A549 (cell line): ENCODE measurements around the gene TTC36. TPM values are rescaled to one million over a fixed set of nuclear protein-coding genes. Genes with fewer than 3 reads are reported as not detected.

Source experiments
- ATAC-seq, 2 experiments: fragments of 200-7000 bp in 1 of 2; fragments of >200 bp in 1 of 2; cut with Nextera tagmentation in 1 of 2; cut with Tn5 transposase in 1 of 2; 3 replicates each; pipeline versions ENCODE4 v1.8.0 to v1.9.1; 2018 to 2020; ENCODE audit warnings: mild to moderate bottlenecking in 1 of 2, moderate library complexity in 1 of 2
- CTCF ChIA-PET: fragments of 300-600 bp; sonication (Branson Sonifier 250); formaldehyde crosslinking; extraction: SDS; loops from one replicate; lab custom pipeline; 2021; ENCODE audit warnings: antibody characterized with exemption, inconsistent platforms; lab: Yijun Ruan, JAX
- POLR2A ChIA-PET: fragments of 350-600 bp; formaldehyde crosslinking; extraction: SDS; loops from one replicate; lab custom pipeline; 2021; ENCODE audit warnings: antibody characterized with exemption, inconsistent platforms; lab: Yijun Ruan, JAX
- DNase-seq, 2 experiments: peaks; one replicate each; pipeline versions ENCODE4 v3.0.0 to v3.0.0-alpha.2; 2011 to 2016; ENCODE audit warnings: low read depth in 1 of 2, low spot score in 1 of 2
- FAIRE-seq: peaks from 2 replicates; lab custom pipeline; 2011; peaks lifted over from hg19 to GRCh38; lab: Jason Lieb, UNC
- H3K27ac ChIP-seq, 2 experiments: fragments of >200 bp; sonication (Bioruptor Twin); formaldehyde crosslinking; 3 replicates each; pipeline ENCODE4 v1.5.1; 2016 to 2017
- H3K4me1 ChIP-seq: fragments of >200 bp; sonication (Bioruptor Twin); formaldehyde crosslinking; 3 replicates; pipeline ENCODE4 v1.6.1; 2016
- H3K4me2 ChIP-seq: fragments of >200 bp; sonication (Bioruptor Twin); formaldehyde crosslinking; 3 replicates; pipeline ENCODE4 v1.6.1; 2016
- H3K4me3 ChIP-seq: fragments of >200 bp; sonication (Bioruptor Twin); formaldehyde crosslinking; 3 replicates; pipeline ENCODE4 v1.5.1; 2016
- H3K9me3 ChIP-seq: fragments of >200 bp; sonication (Bioruptor Twin); formaldehyde crosslinking; 3 replicates; pipeline ENCODE4 v1.6.1; 2016
- BHLHE40 ChIP-seq: IDR thresholded peaks from 2 replicates; pipeline ENCODE4 v1.6.1; 2012; ENCODE audit warnings: low read depth, low read length, inconsistent platforms
- CBX2 ChIP-seq: fragments of 200-600 bp; sonication (generic); IDR thresholded peaks from 2 replicates; pipeline ENCODE4 v1.6.1; 2016; ENCODE audit warnings: low read depth, mild to moderate bottlenecking, borderline replicate concordance
- CBX8 ChIP-seq: fragments of 200-600 bp; sonication (generic); IDR thresholded peaks from 2 replicates; pipeline ENCODE4 v1.6.1; 2016
- CEBPB ChIP-seq, 2 experiments: fragments of >200 bp in 1 of 2; sonication (Bioruptor Twin) in 1 of 2; formaldehyde crosslinking in 1 of 2; IDR thresholded peaks; 2 replicates each; pipeline ENCODE4 v1.6.1; 2012 to 2016
- EHF ChIP-seq: fragments of 250-450 bp; sonication (Bioruptor Pico); IDR thresholded peaks from 2 replicates; pipeline ENCODE4 v1.5.0; 2020; ENCODE audit warnings: mild to moderate bottlenecking
- EHMT2 ChIP-seq: fragments of 200-600 bp; sonication (generic); IDR thresholded peaks from 2 replicates; pipeline ENCODE4 v1.6.1; 2016; ENCODE audit warnings: antibody characterized with exemption, low read depth, mild to moderate bottlenecking, moderate library complexity
- ESRRA ChIP-seq: fragments of 150-350 bp; IDR thresholded peaks from 2 replicates; pipeline ENCODE4 v1.6.1; 2014; ENCODE audit warnings: mild to moderate bottlenecking, low read length, borderline replicate concordance
- FOSB ChIP-seq: fragments of 250-450 bp; sonication (Bioruptor Pico); IDR thresholded peaks from 2 replicates; pipeline ENCODE4 v1.5.0; 2020; ENCODE audit warnings: mild to moderate bottlenecking, moderate library complexity
- FOSL2 ChIP-seq, 2 experiments: fragments of 450-650 bp in 1 of 2; fragments of >200 bp in 1 of 2; sonication (Bioruptor Twin) in 1 of 2; formaldehyde crosslinking; IDR thresholded peaks; 2 replicates each; pipeline versions ENCODE4 v1.5.0 to v1.6.1; 2016 to 2020; ENCODE audit warnings: mild to moderate bottlenecking in 1 of 2, moderate library complexity in 1 of 2
- GATA3 ChIP-seq: IDR thresholded peaks from 2 replicates; pipeline ENCODE4 v1.6.1; 2012; ENCODE audit warnings: borderline replicate concordance
- HDAC2 ChIP-seq: fragments of 200-600 bp; sonication (generic); IDR thresholded peaks from 2 replicates; pipeline ENCODE4 v1.6.1; 2016
- HES2 ChIP-seq: fragments of >200 bp; sonication (Bioruptor Twin); formaldehyde crosslinking; IDR thresholded peaks from 2 replicates; pipeline ENCODE4 v1.6.1; 2016
- HEYL ChIP-seq: fragments of 250-450 bp; sonication (Bioruptor Pico); IDR thresholded peaks from 2 replicates; pipeline ENCODE4 v1.8.0; 2021; ENCODE audit warnings: mild to moderate bottlenecking, moderate library complexity
- HMGXB4 ChIP-seq: fragments of 250-450 bp; sonication (Bioruptor Pico); IDR thresholded peaks from 2 replicates; pipeline ENCODE4 v1.5.0; 2021; ENCODE audit warnings: mild to moderate bottlenecking, moderate library complexity, borderline replicate concordance
- JUN ChIP-seq, 2 experiments: fragments of >200 bp; sonication (Bioruptor Twin); formaldehyde crosslinking; IDR thresholded peaks; 2 replicates in 1 of 2; 3 replicates in 1 of 2; pipeline ENCODE4 v1.6.1; 2016 to 2017
- KDM1A ChIP-seq: fragments of 200-600 bp; sonication (generic); IDR thresholded peaks from 2 replicates; pipeline ENCODE4 v1.6.1; 2016; ENCODE audit warnings: low read depth, mild to moderate bottlenecking
- KDM5A ChIP-seq: fragments of 200-600 bp; sonication (generic); IDR thresholded peaks from 2 replicates; pipeline ENCODE4 v1.6.1; 2016; ENCODE audit warnings: antibody characterized with exemption, mild to moderate bottlenecking
- MAFK ChIP-seq: fragments of 450-650 bp; IDR thresholded peaks from 2 replicates; pipeline ENCODE4 v1.6.1; 2014; ENCODE audit not compliant: partially characterized antibody
- MAZ ChIP-seq: fragments of 150-350 bp; IDR thresholded peaks from 2 replicates; pipeline ENCODE4 v1.6.1; 2014; ENCODE audit warnings: antibody characterized with exemption, low read depth, low read length, borderline replicate concordance
- PBX3 ChIP-seq: IDR thresholded peaks from 2 replicates; pipeline ENCODE4 v1.6.1; 2012
- PHF8 ChIP-seq: fragments of 200-600 bp; sonication (generic); IDR thresholded peaks from 2 replicates; pipeline ENCODE4 v1.6.1; 2016; ENCODE audit warnings: low read depth, mild to moderate bottlenecking, antibody characterized with exemption, moderate library complexity, borderline replicate concordance
- POLR2A ChIP-seq: IDR thresholded peaks from 2 replicates; pipeline ENCODE4 v1.6.1; 2012; ENCODE audit warnings: mild to moderate bottlenecking, low read length
- POLR2AphosphoS2 ChIP-seq: conservative IDR thresholded peaks from 2 replicates; pipeline ENCODE4 v1.6.1; 2012; ENCODE audit warnings: low read length, improper control_type of control experiment, inconsistent platforms
- RFX5 ChIP-seq: fragments of 450-650 bp; IDR thresholded peaks from 2 replicates; pipeline ENCODE4 v1.7.1; 2014; ENCODE audit warnings: antibody characterized with exemption, mild to moderate bottlenecking, moderate library complexity
- ZC3H11A ChIP-seq: fragments of 450-650 bp; IDR thresholded peaks from 2 replicates; pipeline ENCODE4 v1.6.1; 2014; ENCODE audit warnings: antibody characterized with exemption, mild to moderate bottlenecking
- ZFP36 ChIP-seq: fragments of 450-650 bp; IDR thresholded peaks from 2 replicates; pipeline ENCODE4 v1.6.1; 2014; ENCODE audit warnings: borderline replicate concordance; ENCODE audit not compliant: partially characterized antibody
- ZNF302 ChIP-seq: fragments of 250-450 bp; sonication (Bioruptor Pico); IDR thresholded peaks from 2 replicates; pipeline ENCODE4 v1.9.0; 2021; ENCODE audit warnings: inconsistent platforms, mild to moderate bottlenecking, moderate library complexity
- ZSCAN20 ChIP-seq: fragments of 250-450 bp; sonication (Bioruptor Pico); IDR thresholded peaks from 2 replicates; pipeline ENCODE4 v1.8.0; 2022; ENCODE audit warnings: mild to moderate bottlenecking, moderate library complexity
- WGBS: methylation state at CpG from one replicate; pipeline ENCODE4 v1.1.6; 2017; ENCODE audit errors: missing lambda C conversion rate; 5-methylcytosine and 5-hydroxymethylcytosine counted together
- polyA plus RNA-seq, 4 experiments: library from polyadenylated mRNA; depleted of rRNA in 3 of 4; stranded (reverse); fragments of >200 nt; fragmentation: RNase III in 1 of 4; extraction: RNeasy Plus Mini Kit Qiagen cat#74134 plus additional on column Dnase treatment in 1 of 4; gene quantifications; 2 replicates in 3 of 4; 3 replicates in 1 of 4; pipeline ENCODE4 v1.2.3, GENCODE V29; 2011 to 2017
- TF ChIP-seq, protein P1 (sequence below): fragments of >200 bp; sonication (Bioruptor Twin); formaldehyde crosslinking; IDR thresholded peaks from 3 replicates; pipeline ENCODE4 v1.6.1; 2016

TTC36 gene
- polyA plus RNA-seq, 2 of the 4 experiments (the other 2 are of a cell fraction): not detected

- peak within 1 kb of the TSS; percentile 82 for H3K4me2 ChIP-seq
- WGBS: under 1% methylated on average over 12 of the region's 55 CpGs
- H3K9me3 ChIP-seq: no peaks in the 10 kb centered on the region
- CTCF ChIA-PET: interaction anchor here (1.6 kb wide), 1 partner anchor 23 kb away, joined by 5 read pairs; no protein-coding TSS in a partner anchor
- POLR2A ChIA-PET: interaction anchor here (1.5 kb wide), 1 partner anchor 37 kb away, joined by 3 read pairs; no protein-coding TSS in a partner anchor
- TF ChIP-seq RFX5 (no peak), FOSL2 (IDR thresholded peaks at IDR 0.05) (no peak), FOSL2 (CRISPR knock-in tag; IDR thresholded peaks at IDR 0.05) (no peak), HEYL (CRISPR knock-in tag) (no peak), GATA3 (no peak), CBX2 (no peak), HES2 (no peak), ZSCAN20 (CRISPR knock-in tag) (no peak), ZNF302 (CRISPR knock-in tag) (no peak), BHLHE40 (no peak), EHMT2 (no peak), ESRRA (no peak), KDM5A (no peak), CEBPB (IDR thresholded peaks at IDR 0.05) (no peak), KDM1A (no peak), EHF (CRISPR knock-in tag) (no peak), PHF8 (peak; percentile 58; the same call in 1 of the 2 replicates), HDAC2 (no peak), HMGXB4 (CRISPR knock-in tag) (no peak), JUN (IDR thresholded peaks at IDR 0.05) (peak in 1 of 2 experiments; percentile 62; a peak in 1 of 5 replicates), PBX3 (no peak), POLR2A (peak; percentile 49), CBX8 (no peak), ZC3H11A (no peak), FOSB (CRISPR knock-in tag) (no peak), MAZ (no peak), POLR2AphosphoS2 (no peak), ZFP36 (no peak), MAFK (no peak)
- TF ChIP-seq, protein P1, sequence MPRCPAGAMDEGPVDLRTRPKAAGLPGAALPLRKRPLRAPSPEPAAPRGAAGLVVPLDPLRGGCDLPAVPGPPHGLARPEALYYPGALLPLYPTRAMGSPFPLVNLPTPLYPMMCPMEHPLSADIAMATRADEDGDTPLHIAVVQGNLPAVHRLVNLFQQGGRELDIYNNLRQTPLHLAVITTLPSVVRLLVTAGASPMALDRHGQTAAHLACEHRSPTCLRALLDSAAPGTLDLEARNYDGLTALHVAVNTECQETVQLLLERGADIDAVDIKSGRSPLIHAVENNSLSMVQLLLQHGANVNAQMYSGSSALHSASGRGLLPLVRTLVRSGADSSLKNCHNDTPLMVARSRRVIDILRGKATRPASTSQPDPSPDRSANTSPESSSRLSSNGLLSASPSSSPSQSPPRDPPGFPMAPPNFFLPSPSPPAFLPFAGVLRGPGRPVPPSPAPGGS: 0 out of 3 replicates have a peak, but pooled peaks have one; percentile 44
- FAIRE-seq (no peak), ATAC-seq (peak; percentile 88 to 94), DNase-seq (peak; percentile 66 to 73)
- peak within 1 kb of the TSS; percentile 87 for H3K4me3 ChIP-seq
- H3K27ac ChIP-seq: peak within 1 kb of the TSS; percentile 90 to 98
- peaks cover 21% of the 10 kb centered on the region for H3K4me1 ChIP-seq
These were observed 45.0 kb downstream of the TTC36 start, which contains the start of gene ARCN1 for GRCh38 chr11:118572061-118572980. TSS of gene ARCN1 (plus strand) at chr11:118572409. CDS start at chr11:118572548, 139 bp downstream.
